ENCODE results near the gene ADK. TPM values are rescaled to one million over a fixed set of nuclear protein-coding genes. Genes with fewer than 3 reads are reported as not detected.

The ADK gene
- polyA plus RNA-seq, 1 experiment: 19.4 TPM

DNA sequence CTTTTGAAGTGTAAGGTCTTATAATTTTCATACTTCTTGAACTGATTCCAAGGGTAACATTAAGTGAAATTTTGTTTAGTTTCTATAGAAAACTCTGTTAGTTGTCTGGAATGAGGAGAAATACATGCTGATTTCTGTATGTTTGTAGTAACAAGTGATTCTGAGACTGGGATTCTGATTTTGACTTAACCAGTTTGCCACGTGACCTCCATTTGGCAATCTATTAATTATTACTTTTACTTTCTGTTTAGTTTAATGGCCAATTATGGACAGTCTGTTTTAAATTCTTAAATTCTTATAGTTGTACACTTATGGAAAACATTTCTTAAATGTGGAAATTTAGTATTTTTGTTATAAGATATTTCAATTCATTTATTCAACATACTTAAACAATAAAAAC, 163.1 kb downstream of the ADK start:
- no peaks in the 10 kb centered on the region for H3K27me3 ChIP-seq (ENCODE audit: control insufficient read depth, insufficient read depth, low read length)

DNA sequence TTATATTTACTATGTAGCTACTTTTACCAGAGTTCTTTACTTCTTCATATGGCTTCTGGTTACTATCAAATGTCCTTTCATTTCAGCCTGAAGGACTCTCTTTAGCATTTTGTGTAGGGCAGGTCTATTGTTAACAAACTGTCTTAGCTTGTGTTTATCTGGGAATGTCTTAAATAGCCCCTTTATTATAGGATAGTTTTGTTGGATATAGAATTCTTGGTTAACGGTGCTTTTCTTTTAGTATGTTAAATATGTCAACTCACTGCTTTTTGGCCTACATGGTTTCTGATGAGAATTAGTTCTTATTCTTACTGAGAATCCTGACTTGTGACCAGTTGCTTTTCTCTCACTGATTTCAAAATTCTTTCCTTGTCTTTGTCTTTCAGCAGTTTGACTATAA, 169.0 kb downstream of the ADK start:
- CTCF ChIA-PET: no interaction called here
- TF ChIP-seq, protein P1, sequence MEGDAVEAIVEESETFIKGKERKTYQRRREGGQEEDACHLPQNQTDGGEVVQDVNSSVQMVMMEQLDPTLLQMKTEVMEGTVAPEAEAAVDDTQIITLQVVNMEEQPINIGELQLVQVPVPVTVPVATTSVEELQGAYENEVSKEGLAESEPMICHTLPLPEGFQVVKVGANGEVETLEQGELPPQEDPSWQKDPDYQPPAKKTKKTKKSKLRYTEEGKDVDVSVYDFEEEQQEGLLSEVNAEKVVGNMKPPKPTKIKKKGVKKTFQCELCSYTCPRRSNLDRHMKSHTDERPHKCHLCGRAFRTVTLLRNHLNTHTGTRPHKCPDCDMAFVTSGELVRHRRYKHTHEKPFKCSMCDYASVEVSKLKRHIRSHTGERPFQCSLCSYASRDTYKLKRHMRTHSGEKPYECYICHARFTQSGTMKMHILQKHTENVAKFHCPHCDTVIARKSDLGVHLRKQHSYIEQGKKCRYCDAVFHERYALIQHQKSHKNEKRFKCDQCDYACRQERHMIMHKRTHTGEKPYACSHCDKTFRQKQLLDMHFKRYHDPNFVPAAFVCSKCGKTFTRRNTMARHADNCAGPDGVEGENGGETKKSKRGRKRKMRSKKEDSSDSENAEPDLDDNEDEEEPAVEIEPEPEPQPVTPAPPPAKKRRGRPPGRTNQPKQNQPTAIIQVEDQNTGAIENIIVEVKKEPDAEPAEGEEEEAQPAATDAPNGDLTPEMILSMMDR (IDR thresholded peaks at IDR 0.05; ENCODE audit: insufficient read depth, low read depth, low read length): no peak
- H3K36me3 ChIP-seq (ENCODE audit: control insufficient read depth, insufficient read depth, low read length): no peaks in the 10 kb centered on the region
- H3K4me3 ChIP-seq (ENCODE audit: low read depth, low read length): no peak overlapping the region
- no peak for DNase-seq (ENCODE audit: low read depth)
- H3K27me3 ChIP-seq (ENCODE audit: control insufficient read depth, insufficient read depth, low read length): no peaks in the 10 kb centered on the region
- POLR2A ChIA-PET: no interaction called here

More for the DNA sequence above, 163.1 kb downstream of the ADK start:
- POLR2A ChIA-PET: no interaction called here
- TF ChIP-seq, protein P1 (IDR thresholded peaks at IDR 0.05; ENCODE audit: insufficient read depth, low read depth, low read length): no peak
- Histone ChIP-seq H3K36me3 (ENCODE audit: control insufficient read depth, insufficient read depth, low read length) (no peaks in the 10 kb centered on the region), H3K4me3 (ENCODE audit: low read depth, low read length) (no peak overlapping the region)
- no peak for DNase-seq (ENCODE audit: low read depth)
- CTCF ChIA-PET: interaction anchor here (1.5 kb wide), 1 partner anchor 12 kb away, joined by 3 read pairs; no protein-coding TSS in a partner anchor

DNA sequence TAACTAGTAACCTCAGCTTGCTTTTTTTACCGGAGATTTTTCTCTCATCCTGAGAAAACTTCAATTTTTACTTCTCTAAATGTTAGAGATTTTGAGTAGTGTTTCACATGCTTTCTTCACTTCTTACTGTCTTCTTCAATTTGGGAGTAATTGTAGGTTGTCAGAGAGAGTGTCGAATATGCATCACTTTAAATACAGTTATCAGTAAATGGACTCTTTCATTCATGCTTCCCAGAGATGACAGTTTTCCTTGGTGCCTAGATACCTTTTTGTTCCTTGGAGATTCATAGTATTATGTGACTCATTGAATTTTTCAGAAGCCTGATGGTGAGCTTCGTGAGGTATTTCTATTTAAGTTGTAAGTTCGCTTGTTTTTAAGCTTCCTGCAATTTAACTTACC, 169.7 kb downstream of the ADK start:
- TF ChIP-seq, protein P1 (IDR thresholded peaks at IDR 0.05; ENCODE audit: insufficient read depth, low read depth, low read length): no peak
- CTCF ChIA-PET: no interaction called here
- no peak overlapping the region for H3K4me3 ChIP-seq (ENCODE audit: low read depth, low read length)
- DNase-seq (ENCODE audit: low read depth): no peak
- no peaks in the 10 kb centered on the region for H3K27me3 ChIP-seq (ENCODE audit: control insufficient read depth, insufficient read depth, low read length)
- H3K36me3 ChIP-seq (ENCODE audit: control insufficient read depth, insufficient read depth, low read length): no peaks in the 10 kb centered on the region
- POLR2A ChIA-PET: no interaction called here

DNA sequence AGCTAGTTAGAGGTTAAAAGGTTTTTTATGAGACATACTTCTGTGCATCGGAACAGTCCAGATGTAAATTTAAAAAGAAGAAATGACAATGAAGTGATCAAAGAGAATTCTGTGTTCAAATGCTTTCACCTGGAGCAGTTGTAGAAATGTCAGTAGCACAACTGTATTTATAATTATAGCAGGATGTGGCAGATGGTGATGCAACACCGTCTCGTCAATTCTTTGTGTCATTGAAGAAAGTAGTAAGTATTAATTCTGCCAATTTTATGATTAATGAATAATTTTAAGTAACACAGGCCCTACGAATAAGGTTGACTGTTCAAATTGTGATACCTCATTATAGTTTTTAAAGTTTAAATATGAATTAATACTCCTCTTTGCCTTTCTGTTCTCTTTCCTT, 171.1 kb downstream of the ADK start:
- POLR2A ChIA-PET: no interaction called here
- no peaks in the 10 kb centered on the region for H3K27me3 ChIP-seq (ENCODE audit: control insufficient read depth, insufficient read depth, low read length)
- H3K36me3 ChIP-seq (ENCODE audit: control insufficient read depth, insufficient read depth, low read length): no peaks in the 10 kb centered on the region
- TF ChIP-seq, protein P1 (IDR thresholded peaks at IDR 0.05; ENCODE audit: insufficient read depth, low read depth, low read length): no peak
- H3K4me3 ChIP-seq (ENCODE audit: low read depth, low read length): no peak overlapping the region
- DNase-seq (ENCODE audit: low read depth): no peak
- CTCF ChIA-PET: no interaction called here

DNA sequence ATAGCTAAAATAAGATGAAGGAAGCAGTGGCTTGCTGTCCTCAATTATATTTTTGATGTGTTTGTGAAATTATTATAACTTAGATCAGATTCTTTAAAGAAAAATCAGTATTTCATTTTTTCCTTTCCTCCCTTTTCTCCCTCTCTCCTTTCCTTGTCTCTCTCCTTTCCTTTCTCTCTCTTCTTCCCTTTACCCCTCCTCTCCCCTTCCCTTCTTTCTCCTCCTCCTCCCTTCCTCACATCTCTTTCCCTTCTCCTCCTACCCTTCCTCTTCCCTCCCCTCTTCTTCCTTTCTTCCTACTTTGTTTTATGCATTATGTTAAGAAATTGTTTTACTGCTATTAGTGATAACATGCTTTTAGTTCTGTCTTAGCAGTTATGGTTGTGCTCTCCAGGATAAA, 171.5 kb downstream of the ADK start:
- no peaks in the 10 kb centered on the region for H3K27me3 ChIP-seq (ENCODE audit: control insufficient read depth, insufficient read depth, low read length)
- CTCF ChIA-PET: no interaction called here
- no peak for DNase-seq (ENCODE audit: low read depth)
- TF ChIP-seq, protein P1 (IDR thresholded peaks at IDR 0.05; ENCODE audit: insufficient read depth, low read depth, low read length): no peak
- no peak overlapping the region for H3K4me3 ChIP-seq (ENCODE audit: low read depth, low read length)
- no peaks in the 10 kb centered on the region for H3K36me3 ChIP-seq (ENCODE audit: control insufficient read depth, insufficient read depth, low read length)
- POLR2A ChIA-PET: no interaction called here

All from BJ (cell line).